GM19455 (cell line): ENCODE measurements around the gene MDFIC2.
"Not testable (repeated sequence)": the region's sequence is repeated elsewhere in the genome, so short reads cannot be mapped to it uniquely, and the experiment has no call there.

Experiments
- ATAC-seq: cut with Tn5 transposase; IDR thresholded peaks from one replicate; pipeline ENCODE4 v1.9.1; 2021; ENCODE audit not compliant: unreplicated experiment

The MDFIC2 gene

GRCh38 chr3:70261283-70261682, 51.2 kb downstream of the MDFIC2 start:
- no peak for ATAC-seq

DNA sequence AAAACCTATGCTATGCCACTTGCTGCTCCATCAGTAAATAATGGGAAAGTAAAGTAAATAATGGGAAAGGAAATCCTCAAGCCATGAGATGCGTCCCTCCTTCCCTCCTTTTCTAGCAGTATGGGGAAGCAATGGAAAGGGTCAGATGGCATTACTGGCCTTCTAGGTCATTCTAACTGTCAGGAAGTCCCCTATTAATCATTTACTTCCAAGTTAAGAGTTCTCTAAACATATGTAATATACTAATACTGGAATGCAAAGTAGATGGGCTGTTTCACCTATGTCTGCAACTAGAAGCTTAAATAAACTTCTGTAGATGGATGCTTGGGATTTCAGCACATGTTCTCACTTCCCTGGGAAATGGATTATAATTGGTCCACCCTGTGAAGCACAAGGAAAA, 55.9 kb downstream of the MDFIC2 start:
- no peak for ATAC-seq

GRCh38 chr3:70250492-70250891, 61.9 kb downstream of the MDFIC2 start:
- no peak for ATAC-seq

- ATAC-seq: no peak
Measured at GRCh38 chr3:70249509-70250160, 62.8 kb downstream of the MDFIC2 start.

DNA sequence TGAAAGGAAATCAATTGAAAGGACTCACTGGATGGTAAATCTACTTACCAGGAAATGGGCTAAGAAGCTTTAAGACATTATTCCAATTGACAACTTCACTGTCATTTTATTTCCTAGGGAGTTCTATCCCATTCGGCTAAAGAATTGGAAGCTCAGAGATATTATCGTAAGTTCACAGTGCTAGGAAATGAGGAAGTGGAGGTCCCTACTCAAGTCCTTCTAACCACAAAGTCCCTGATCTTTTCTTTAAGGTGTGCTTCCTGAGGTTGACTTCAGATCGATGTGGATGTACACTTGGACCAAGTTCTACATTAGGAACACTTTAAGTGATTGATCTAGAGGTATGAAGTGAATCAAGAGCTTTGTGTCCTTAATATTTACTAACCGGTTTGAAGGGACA, 63.6 kb downstream of the MDFIC2 start:
- no peak for ATAC-seq

DNA sequence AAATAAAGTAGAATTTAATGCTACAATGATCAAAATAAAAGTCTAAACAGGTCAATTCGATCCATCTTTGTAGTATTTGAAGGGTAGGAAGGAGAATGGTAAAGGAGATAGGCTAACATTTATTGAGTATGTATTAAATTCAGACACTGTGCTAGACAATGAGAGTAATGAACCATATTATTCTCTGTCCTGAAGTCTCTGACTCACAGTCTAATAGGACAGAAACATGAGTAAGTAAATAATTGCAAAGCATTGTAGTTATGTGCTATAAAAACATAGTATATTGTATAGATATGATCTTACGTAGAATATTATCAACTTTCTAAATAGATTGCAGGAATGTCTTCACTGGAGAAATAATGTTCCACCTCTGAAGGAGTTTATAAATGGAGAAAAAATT, 64.5 kb downstream of the MDFIC2 start:
- no peak for ATAC-seq

DNA sequence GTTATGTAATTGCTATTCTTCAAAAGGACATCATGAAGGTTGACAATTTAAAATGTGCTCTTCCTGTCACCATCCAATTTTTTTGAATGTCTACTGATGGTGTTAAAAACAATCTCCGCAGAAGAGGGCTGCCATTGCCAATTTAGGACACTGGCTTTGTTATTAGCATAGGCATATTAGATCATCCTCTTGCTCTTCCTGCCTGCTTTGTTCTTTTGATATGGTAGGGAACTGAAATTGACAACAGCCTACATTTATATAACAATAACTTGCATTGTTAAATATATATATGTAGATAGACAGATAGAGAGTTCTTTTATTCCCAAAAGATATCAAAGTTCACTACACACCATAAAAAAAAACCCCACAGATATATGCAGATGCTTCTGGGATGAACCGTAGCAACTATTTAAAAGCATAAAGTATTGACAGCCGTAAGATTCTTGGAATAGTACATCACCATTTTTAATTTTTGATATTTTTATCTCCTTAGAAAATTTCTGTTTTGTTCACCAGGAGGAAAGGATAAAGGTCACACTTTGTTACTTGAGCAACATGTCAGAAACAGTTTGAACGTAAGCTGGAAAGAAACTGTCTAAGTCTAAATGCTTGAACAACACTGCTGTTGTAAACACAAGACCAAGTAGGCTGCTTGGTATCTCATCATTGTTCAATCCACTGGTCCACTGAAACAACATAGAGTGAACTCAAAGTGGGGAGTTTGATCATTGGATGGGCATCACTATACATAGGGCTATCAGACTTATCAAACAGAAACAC, 66.5 kb downstream of the MDFIC2 start:
- ATAC-seq: no peak

- ATAC-seq: no peak
Measured at GRCh38 chr3:70244422-70244821, 68.0 kb downstream of the MDFIC2 start.

DNA sequence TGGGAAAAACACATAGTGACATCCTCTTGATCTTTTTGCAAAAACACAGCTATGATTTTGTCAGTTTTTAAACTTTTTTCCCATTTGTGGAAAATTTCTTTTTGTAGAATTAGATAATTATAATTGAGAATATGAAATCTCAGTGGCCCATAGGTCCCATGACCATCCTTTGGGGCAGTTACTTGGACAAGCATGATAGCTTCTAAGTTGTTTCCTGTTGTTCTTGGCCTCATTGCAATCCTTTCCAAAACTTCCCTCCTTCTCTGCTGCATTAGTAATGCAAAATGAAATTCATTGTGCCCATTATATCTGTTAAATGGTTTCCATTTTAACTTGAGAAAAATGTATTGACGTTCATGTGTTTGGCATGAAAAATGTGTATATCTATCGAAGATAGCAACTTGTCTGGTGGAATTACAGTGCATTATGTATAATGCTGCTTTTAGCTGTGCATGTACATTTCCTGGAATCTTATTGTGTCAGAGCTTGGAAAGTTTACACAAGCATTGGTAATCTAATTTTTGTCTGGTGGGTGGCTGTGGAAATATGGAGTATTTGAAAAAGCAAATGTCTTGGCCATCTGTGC, 70.0 kb downstream of the MDFIC2 start:
- ATAC-seq: no peak

DNA sequence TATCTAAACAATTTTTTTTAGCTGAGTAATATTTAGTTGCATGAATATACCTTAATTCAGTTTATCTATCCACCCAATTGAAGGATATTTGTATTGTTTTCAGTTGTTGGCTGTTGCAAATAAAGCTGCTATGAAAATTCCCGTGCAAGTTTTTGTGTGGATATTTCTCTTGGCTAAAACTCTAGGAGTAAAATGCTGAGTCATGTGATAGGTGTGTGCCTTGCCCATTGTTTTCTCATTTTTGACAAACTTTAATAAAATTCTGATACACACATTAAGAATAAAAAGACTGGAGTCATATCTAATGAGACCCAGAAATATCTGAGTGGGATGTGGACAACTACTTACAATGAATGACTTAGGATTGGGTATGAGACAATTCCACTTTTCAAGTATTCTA, 78.6 kb downstream of the MDFIC2 start:
- no peak for ATAC-seq

DNA sequence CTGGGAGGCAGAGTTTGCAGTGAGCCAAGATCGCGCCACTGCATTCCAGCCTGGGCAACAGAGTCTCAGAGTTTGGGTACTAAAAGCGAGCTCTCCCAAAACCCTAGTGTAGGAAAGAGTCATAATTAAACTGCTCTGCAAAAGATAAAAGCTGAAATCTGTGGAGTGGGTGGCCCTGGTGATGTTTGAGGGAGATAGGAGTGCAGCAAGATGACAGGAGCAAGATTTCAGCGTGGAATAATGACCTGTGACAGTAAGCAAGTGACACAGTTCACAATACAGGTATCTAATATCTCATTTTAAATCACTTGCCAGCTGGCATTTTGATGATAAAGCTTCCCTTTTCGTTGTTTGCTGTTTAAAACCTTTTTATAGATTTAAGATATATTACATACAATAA, 79.3 kb downstream of the MDFIC2 start:
- ATAC-seq: no peak

GRCh38 chr3:70231266-70231701, 81.2 kb downstream of the MDFIC2 start:
- ATAC-seq: no peak

GRCh38 chr3:70227437-70227836, 85.0 kb downstream of the MDFIC2 start:
- ATAC-seq: no peak

- ATAC-seq: no peak
Measured at GRCh38 chr3:70225146-70225545, 87.3 kb downstream of the MDFIC2 start.

DNA sequence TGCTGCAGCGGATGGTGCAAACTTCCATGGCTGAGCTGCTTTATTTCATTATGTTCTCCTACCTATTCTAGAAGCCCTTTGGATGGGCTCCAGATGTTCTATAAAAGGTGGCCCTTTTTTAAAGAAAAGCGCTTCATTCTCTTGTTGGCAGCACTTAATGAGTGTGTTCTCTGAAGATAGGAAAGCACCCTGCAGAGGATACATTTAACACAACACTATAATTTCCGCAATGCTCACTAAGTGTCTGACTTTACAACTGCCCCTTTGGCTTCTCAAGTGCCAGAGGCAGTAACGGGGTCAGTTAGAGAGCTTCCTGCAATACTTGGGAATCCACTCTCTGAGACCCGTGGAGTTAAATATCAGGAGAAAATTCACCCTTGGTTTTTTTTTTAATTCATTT, 88.1 kb downstream of the MDFIC2 start:
- no peak for ATAC-seq

DNA sequence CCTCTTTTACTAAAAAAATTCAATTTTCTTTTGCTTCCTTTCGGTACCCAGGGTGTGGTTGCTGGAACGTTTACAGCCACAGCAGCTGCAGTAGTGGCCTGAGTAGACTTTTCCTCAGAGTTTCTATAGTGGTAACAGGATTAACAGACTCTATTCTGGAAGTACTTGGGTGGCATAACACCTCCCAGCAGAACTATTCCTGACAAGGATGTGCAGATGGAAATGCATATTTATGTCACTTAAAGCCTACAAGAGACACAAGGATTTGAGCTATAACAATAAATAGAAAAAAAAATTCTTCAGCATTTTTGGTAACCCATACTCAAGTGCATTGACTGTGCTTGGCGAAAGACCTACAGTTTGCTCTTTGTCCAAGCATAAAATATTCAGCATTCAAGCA, 94.0 kb downstream of the MDFIC2 start:
- ATAC-seq: no peak

DNA sequence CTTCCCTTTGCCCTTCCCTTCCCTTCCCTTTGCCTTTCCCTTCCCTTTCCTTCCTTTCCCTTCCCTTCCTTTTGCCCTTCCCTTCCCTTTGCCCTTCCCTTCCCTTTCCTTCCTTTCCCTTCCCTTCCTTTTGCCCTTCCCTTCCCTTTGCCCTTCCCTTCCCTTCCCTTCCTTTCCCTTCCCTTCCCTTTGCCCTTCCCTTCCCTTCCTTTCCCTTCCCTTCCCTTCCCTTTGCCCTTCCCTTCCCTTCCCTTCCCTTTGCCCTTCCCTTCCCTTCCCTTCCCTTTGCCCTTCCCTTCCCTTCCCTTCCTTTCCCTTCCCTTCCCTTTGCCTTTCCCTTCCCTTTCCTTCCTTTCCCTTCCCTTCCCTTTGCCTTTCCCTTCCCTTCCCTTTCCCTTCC, 101.2 kb downstream of the MDFIC2 start:
- not testable (repeated sequence) for ATAC-seq

- no peak for ATAC-seq
Measured at GRCh38 chr3:70201975-70202374, 110.5 kb downstream of the MDFIC2 start.

DNA sequence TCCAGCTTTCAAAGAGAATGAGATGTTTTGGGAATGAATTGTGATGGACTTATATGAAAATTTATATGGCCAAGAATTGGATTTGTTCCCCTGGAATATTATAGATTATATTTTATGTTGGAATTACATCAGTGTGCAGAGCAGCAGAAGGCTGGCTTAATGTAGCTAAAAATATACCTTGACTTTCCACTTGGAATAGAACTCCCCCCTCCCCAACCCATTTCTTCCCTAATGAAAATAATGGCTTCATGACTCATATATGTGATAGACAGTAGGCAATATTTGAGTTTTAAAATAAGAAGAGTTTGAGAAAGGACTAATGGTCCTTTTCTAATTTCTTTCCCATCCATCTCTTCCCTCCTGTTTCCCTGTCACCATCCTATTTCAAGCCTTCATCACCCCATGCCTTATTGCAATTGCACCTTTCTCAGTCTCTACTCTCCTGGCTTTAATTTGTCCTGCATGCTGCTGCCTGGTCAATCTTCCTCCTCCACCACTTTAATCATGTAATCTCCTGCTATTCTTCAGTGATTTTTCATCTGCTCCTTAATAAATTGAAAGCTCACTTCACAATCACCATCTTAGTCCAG, 122.5 kb downstream of the MDFIC2 start:
- ATAC-seq: no peak

DNA sequence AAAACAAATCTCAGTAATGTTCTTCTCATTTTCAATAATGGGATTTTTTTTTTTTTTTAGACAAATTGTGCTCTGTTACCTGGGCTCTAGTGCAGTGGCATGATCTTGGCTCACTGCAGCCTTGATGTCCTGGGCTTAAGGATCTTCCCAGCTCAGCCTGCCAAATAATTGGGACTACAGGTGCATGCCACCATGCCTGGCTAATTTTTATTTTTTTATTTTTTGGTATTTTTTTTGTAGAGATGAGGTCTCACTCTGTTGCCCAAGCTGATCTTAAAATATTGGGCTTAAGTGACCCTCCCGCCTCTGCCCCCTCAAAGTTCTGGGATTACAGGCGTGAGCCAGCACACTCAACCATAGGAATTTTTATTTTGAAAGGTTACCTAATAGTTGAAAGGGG, 126.2 kb downstream of the MDFIC2 start:
- ATAC-seq: no peak

DNA sequence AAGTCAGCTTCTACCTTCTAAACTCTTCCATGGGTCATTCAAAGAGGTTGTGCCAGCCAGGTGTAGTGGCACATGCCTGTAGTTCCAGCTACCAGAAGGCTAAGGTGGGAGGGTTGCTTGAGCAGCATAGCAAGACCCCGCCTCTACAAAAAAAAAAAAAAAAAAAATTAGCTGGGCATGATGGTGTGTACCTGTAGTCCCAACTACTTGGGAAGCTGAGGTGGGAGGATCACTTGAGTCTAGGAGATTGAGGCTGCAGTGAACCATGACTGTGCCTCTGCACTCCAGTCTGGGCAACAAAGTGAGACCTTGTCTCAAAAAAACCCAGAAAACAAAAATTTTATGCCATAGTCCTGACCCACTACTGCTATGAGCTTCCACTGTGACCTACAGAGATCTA, 126.8 kb downstream of the MDFIC2 start:
- ATAC-seq: no peak
